ENCODE results near the gene KRTCAP2. TPM values are rescaled to one million over a fixed set of nuclear protein-coding genes. Genes with fewer than 3 reads are reported as not detected.
"Not testable (repeated sequence)": the region's sequence is repeated elsewhere in the genome, so short reads cannot be mapped to it uniquely, and the experiment has no call there.

KRTCAP2 gene
- polyA plus RNA-seq (ENCODE audit: insufficient read length in 12 of 12), result 100 to 1,000 TPM in 5 of 12 donors, 10 to 100 TPM in 6, not detected in 1; 59.2 to 147 (median 99.7) TPM
- long read RNA-seq, donor 1, transcript KRTCAP2-201 (5 exons, 552 nt), result major isoform, 105 of 221 reads
- long read RNA-seq, donor 1, transcript KRTCAP2-206 (4 exons, 785 nt), result minor isoform, 102 of 221 reads
- long read RNA-seq, donor 1, partial matches to known transcripts, result 12 of 221 reads
- long read RNA-seq, donor 1, other reads (novel, unspliced or antisense), result 0 of 221 reads
- long read RNA-seq, donor 2, transcript KRTCAP2-206 (4 exons, 785 nt), result minor isoform, 55 of 116 reads
- long read RNA-seq, donor 2, transcript KRTCAP2-201 (5 exons, 552 nt), result major isoform, 61 of 116 reads
- long read RNA-seq, donor 2, partial matches to known transcripts, result 0 of 116 reads
- long read RNA-seq, donor 2, other reads (novel, unspliced or antisense), result 0 of 116 reads
- long read RNA-seq, donor 3, transcript KRTCAP2-206 (4 exons, 785 nt), result major isoform, 43 of 71 reads
- long read RNA-seq, donor 3, transcript KRTCAP2-201 (5 exons, 552 nt), result minor isoform, 21 of 71 reads
- long read RNA-seq, donor 3, partial matches to known transcripts, result 6 of 71 reads
- long read RNA-seq, donor 3, other reads (novel, unspliced or antisense), result 0 of 71 reads
- long read RNA-seq, donor 4, transcript KRTCAP2-201 (5 exons, 552 nt), result minor isoform, 23 of 52 reads
- long read RNA-seq, donor 4, transcript KRTCAP2-206 (4 exons, 785 nt), result major isoform, 29 of 52 reads
- long read RNA-seq, donor 4, partial matches to known transcripts, result 0 of 52 reads
- long read RNA-seq, donor 4, other reads (novel, unspliced or antisense), result 0 of 52 reads
- long read RNA-seq, donor 5, transcript KRTCAP2-201 (5 exons, 552 nt), result minor isoform, 60 of 151 reads
- long read RNA-seq, donor 5, transcript KRTCAP2-206 (4 exons, 785 nt), result major isoform, 90 of 151 reads
- long read RNA-seq, donor 5, partial matches to known transcripts, result 0 of 151 reads
- long read RNA-seq, donor 5, other reads (novel, unspliced or antisense), result 0 of 151 reads
- long read RNA-seq, donor 6, transcript KRTCAP2-206 (4 exons, 785 nt), result major isoform, 47 of 64 reads
- long read RNA-seq, donor 6, transcript KRTCAP2-201 (5 exons, 552 nt), result minor isoform, 16 of 64 reads
- long read RNA-seq, donor 6, partial matches to known transcripts, result 0 of 64 reads
- long read RNA-seq, donor 6, other reads (novel, unspliced or antisense), result 0 of 64 reads
- long read RNA-seq, donor 7, transcript KRTCAP2-206 (4 exons, 785 nt), result major isoform, 27 of 58 reads
- long read RNA-seq, donor 7, transcript KRTCAP2-201 (5 exons, 552 nt), result minor isoform, 23 of 58 reads
- long read RNA-seq, donor 7, partial matches to known transcripts, result 6 of 58 reads
- long read RNA-seq, donor 7, other reads (novel, unspliced or antisense), result 0 of 58 reads
- long read RNA-seq, donor 8, transcript KRTCAP2-201 (5 exons, 552 nt), result minor isoform, 51 of 132 reads
- long read RNA-seq, donor 8, transcript KRTCAP2-206 (4 exons, 785 nt), result major isoform, 81 of 132 reads
- long read RNA-seq, donor 8, partial matches to known transcripts, result 0 of 132 reads
- long read RNA-seq, donor 8, other reads (novel, unspliced or antisense), result 0 of 132 reads
- long read RNA-seq, donor 9, transcript KRTCAP2-206 (4 exons, 785 nt), result minor isoform, 35 of 86 reads
- long read RNA-seq, donor 9, transcript KRTCAP2-201 (5 exons, 552 nt), result major isoform, 49 of 86 reads
- long read RNA-seq, donor 9, partial matches to known transcripts, result 0 of 86 reads
- long read RNA-seq, donor 9, other reads (novel, unspliced or antisense), result 0 of 86 reads
- long read RNA-seq, donor 10, transcript KRTCAP2-201 (5 exons, 552 nt), result minor isoform, 52 of 138 reads
- long read RNA-seq, donor 10, transcript KRTCAP2-206 (4 exons, 785 nt), result major isoform, 78 of 138 reads
- long read RNA-seq, donor 10, partial matches to known transcripts, result 5 of 138 reads
- long read RNA-seq, donor 10, other reads (novel, unspliced or antisense), result 0 of 138 reads
- long read RNA-seq, donor 11, transcript KRTCAP2-201 (5 exons, 552 nt), result minor isoform, 61 of 143 reads
- long read RNA-seq, donor 11, transcript KRTCAP2-206 (4 exons, 785 nt), result major isoform, 78 of 143 reads
- long read RNA-seq, donor 11, partial matches to known transcripts, result 0 of 143 reads
- long read RNA-seq, donor 11, other reads (novel, unspliced or antisense), result 0 of 143 reads

DNA sequence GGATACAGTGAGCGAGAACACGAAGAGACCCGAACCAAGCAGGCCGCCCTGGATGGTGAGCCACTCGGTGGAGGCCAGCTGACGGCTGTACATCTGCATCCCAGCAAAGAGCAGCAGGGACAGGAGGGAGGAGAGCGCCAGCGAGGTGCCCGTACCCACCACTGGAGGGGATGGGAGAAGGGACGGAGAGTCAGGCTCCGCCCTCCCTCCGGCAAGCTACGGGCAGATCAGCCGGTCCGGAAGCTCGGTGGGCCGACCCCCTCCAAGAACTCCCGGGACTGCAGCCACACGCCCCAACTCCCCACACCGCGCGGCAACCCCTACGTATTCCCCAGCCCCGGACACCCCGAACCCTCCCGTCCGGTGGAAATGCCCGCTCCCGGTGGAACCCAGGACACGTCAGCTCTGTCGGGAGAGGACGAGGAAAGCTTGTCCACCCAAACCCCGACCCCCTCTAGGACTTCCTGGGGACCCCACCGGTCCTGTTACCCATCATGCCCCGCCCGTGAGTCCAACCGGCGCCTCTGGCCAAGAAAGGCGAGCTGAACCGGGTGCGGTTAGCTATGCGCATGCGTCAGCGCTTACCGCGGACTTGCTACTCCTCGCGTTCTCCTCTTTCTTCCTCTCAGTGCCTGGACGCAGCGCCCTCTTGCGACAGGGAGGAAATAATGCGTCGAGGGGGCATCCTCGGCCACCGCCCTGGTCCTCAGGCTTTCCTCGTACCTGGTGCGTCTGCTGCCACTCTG, at the start of gene KRTCAP2:
KRTCAP2 (minus strand) TSS at position 573 of the 746 bp plus-strand sequence; CDS start at position 493, 80 bp downstream.
- peak; percentile 96 for DNase-seq

DNA sequence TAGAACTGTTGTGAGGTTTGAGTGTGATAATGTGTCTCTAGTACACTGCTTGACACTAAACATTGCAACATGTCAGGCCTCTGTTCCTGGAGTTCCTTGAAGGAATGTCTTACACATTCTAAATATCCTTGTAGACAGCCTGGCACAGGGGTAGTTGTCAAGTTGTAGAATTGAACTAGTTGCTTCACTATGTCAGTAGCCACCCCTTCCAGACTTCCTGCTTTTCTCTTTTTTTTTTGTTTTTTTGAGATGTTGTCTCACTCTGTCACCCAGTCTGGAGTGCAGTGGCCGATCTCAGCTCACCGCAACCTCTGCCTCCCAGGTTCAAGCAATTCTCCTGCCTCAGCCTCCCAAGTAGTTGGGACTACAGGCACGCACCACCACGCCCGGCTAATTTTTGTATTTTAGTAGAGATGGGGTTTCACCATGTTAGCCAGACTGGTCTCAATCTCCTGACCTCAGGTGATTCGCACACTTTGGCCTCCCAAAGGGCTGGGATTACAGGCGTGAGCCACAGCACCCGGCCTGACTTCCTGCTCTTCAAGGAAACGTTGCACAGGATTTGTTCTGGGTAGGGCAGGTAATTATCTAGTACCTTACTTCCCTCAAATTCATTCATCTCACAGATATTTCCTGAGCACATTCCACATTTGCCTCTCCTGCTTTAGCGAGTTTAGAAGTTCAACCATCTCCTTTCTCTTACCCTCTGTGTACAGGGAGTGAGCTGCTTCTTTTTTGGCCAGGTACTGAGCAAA, 47.3 kb upstream of the KRTCAP2 start:
- DNase-seq, result not testable (repeated sequence)

DNA sequence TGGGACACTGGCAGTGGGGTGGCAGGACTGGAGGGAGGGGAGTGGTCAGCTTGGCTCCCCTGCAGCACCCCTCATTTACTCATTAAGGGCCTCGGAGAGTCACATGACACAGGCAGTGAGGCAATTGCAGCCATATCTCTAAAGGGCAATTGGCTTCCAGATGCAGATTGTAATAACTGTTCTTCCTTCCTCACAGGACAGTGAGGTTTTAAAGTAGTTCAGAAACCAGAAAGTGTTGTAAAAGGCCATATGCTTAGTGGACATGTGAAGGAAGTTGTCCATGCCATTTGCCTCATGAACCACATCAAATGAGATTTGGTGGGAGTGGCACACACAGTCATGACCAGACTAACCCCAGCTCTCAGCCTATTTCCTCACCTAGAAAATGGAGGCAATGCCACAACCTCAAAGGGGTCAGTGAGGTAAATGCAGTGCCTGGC, 46.5 kb upstream of the KRTCAP2 start:
- no peak for DNase-seq

DNA sequence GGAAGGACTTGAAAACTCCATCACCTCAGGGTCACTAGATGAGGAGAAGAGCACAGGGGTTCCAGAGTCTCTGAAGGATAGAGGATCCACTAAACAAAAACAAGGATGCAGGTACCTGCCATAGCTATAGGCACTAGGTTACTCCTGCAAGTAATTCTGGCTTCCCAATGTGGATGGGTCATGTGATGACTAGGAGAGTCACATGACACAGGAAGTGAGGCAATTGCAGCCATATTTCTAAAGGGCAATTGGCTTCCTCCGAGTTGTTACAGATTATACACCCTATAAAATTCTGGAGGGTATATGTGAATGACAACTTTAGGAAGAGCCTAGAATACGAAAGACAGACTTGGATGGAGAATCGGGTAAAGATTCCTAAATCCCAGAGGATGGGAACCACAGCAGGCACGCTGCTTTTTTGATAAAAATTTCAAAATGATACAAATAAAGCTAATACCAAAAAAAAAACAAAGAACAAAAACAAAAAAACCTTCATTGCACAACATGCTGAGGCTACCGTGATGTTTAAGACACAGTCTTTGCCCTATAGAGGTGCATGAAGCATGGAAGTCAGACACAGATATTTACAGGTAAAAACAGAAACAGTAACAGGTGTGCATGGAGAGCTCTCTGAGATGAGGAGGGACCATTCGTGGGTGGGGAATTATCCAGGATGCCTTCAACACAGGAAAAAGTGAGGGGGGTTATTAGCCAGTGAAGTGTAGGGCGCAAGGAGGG, 45.9 kb upstream of the KRTCAP2 start:
- DNase-seq, result no peak

DNA sequence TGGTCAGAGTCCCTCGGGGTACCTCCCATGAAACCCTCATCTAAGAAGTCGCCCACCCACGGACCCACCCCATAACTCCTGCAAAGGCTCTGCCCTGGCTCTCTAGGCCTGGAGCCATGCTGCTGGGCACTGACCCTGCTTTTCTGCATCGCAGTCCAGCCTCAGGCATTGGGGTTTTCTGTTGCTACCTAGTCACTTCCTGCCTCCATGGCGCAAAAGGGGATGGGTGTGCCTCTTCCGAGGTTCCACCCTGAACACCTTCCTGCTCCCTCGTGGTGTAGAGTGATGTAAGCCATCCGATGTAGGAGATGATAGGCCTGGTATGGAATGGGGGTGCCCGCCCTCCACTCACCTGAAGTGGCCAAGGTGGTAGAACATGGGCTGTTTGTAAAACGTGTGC, 41.6 kb upstream of the KRTCAP2 start:
- DNase-seq, result not testable (repeated sequence)

DNA sequence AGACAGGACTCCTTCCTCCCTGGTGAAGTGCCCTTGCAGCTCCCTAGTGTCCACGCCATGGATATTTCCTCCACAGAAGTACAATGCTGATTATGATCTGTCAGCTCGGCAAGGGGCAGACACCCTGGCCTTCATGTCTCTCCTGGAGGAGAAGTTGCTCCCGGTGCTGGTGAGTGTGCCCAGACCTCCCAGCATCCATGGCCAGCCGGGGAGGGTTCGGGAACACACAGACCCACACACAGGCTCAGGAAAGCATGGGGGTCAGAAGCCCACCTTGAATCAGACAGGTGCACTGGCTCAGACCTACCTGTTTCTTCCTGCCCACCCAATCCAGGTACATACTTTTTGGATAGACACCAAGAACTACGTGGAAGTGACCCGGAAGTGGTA, 38.9 kb upstream of the KRTCAP2 start:
- DNase-seq, result not testable (repeated sequence)

DNA sequence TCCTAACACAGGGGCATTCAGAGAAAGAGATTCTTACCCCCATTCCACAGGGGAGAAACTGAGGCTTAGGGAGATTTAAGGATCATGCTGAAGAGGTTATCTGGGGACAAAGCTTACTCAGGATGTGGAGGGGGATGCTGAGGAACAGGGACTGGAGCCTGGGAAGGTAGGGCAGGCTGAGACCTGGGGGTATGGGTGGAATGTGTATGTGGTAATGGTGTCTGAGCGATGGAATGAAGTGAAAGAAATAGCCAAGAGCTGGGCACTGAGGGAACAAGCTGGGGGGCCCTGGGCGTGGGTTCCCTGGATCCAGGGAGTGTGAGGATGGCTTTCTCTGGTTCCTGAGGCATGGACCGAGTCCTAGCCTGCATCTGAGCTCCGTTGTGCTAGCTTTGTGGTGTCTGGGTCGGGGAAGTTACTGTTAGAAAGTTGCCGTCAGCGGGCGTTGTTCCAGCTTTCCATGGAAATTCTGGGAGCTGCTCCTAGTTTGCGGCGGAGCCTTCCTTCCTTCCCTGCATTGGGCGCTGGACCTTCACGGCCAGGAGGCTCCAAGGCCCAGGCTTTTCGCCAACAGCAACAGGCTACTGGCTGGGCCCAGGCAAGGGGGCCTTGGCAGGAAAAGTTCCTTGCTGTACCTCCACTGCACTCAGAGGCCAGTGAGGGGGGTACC, 38.4 kb upstream of the KRTCAP2 start:
- DNase-seq, result peak; percentile 80

DNA sequence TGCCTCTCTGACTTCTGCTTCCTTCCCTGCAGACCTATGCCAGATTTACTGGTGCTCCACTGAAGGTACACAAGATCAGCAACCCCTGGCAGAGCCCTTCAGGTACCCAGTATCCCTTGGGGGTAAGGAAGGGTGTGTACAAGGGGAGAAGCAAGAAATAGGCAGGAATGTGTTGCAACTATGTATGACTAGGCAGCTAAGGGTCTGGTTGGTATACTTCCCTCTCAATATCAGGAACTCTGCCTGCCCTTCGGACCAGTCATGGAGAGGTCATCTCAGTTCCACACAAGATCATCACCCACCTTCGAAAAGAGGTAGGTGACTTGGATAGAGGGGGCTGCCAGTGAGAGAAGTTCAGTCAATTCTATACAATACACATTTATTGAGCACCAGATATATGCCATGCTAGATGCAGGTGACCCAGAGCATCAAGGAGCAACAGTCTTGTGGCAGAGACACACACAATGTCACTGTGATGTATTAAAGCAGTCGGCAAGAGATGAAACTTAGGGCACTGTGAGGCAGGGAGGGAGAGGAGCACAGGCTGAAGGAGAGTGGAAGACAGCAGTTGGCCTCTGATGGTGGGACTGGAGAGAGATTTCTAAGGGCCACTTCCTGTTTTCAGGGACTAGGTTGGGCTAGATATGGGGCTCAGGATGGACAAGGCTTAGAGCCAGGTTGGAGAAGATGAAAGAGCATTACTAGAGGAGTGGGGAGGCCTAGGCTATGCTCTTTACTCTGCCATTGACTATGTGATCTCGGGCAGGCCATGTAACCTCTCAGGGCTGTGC, 37.4 kb upstream of the KRTCAP2 start:
- no peak for DNase-seq

DNA sequence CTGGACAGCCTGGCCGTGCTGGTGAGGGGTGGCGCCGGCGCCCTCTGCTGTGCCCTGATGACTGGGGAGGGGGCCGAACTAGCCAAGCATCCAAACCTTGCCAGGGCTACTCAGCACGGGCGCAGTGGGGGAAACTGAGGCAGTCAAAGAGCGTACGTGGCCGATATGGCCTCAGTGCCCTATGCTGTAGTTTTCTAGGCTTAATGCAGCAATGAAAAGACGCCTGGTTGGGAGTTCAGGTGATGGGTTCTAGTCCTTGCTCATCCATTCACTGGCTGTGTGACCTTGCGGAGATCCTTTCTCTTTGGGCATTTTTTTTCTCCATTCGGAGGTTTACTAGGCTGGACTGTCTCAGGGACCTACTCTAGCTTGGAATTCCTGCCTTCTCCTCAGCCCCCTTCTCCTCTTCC, 36.2 kb upstream of the KRTCAP2 start:
- DNase-seq, result no peak

DNA sequence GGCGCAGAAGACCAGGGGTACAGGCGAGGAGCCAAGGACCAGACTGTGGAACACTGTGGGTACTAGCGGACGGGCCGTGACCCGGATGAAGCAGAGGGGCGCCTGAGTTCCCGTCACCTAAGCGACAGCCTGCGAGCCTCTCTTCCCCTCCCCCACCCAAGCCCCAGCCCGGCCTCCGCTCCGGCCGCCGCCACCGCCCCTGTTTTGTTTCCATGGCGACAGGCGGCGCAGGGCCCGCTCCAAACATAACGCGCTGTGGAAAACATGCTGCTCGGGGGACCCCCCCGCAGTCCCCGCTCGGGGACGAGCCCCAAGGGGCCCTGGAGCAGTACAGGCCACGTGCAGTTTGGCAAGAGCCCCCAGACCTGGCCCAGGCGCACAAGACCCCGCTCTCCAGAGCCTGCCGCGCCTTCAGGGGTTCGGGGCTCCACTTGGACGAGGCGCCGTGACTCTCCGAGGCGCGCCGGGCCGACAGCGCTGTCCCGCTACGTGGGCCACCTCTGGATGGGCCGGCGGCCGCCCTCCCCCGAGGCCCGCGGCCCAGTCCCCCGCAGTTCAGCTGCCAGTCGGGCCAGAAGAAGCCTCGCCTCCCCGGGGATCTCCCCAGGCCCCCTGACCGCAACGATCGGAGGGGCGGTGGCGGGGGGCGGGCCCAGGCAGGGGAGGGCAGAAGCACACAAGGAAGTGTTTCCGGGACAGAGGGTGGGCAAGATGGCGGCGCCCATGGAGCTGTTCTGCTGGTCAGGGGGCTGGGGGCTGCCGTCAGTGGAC, 35.6 kb upstream of the KRTCAP2 start, which contains the start of gene MTX1:
MTX1 (plus strand) TSS at position 155 of the 771 bp plus-strand sequence; CDS start at position 265, 110 bp downstream.
- DNase-seq, result peak; percentile 95

DNA sequence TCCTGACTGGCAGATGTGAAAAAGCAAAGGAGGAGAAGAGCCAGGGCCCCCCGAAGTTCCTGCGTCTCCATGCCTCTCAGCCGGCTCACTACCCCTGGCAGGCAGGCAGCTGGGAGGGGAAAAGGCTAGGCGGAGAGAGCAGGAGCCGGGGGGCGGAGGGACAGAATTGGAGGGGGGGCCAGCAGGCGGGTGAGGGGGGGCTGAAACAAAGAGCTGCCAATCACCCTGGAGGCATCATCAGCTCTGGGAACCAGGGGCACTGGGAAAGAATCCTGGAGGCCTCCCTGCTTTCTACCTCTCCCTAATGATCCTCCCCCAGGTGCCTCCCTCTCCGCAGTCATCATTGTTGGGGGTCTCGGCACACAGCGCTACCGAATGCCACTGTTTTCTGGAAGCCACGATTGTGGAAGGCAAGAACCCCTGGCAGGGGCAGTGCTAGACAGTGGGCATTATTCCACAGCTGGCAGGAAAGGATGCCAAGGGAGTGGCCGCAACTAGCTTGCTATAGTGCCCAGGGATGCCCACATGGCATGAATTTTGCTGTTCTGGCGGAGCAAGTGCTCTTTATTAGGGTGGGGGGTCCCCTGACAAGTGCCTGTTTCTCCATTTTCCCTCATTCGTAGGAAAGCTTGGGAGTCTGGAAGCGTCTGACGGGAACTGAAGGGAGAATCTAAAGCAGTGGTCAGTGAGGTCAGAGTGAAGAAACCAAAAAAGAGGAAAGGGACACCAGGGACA, 34.9 kb upstream of the KRTCAP2 start, which contains the start of gene THBS3:
THBS3 (minus strand) TSS at position 92 of the 735 bp plus-strand sequence; CDS start at position 71, 21 bp downstream.
- peak; percentile 77 for DNase-seq

DNA sequence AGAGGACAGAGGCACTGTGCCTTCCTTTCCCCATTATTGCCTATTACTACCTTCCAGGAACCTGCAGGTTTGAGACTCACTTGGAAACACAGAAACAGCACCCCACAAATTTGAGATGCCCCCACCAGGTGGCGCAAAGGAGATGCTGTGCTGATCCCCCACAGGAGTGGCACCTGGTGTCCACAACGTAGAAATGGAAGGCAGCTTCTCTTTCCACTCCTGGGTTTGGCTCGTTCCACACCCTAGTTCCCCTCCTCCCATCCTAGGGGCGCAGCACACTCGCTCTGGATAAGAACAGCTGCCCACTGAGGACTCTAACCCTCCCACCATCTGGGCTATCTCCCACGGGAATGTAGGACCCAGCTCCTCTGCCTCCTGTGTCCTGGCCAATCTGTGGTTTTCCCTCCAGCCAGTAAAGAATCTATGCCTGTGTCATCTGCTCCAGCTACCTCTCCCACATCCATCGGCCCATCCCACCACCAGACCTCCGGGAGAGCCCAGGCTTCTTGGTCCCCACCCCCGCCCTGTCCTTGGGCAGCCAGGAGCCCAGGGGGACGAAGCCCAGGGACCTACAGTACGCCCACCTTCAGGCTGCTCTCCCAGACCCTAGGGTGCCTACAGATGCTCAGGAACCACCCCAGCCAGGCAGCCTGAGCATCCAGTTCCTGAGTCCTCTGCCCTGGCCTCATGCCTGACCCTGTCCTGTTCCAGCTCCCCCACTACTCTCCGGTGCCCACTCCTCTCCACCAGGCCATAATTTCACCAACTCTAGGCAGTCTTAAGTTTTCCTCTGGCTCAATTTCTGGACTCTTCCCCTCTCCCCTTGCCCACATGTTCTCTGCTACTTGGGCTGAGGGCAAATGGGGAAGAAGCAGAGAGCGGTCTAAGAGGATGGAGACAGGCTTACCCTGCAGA, 34.0 kb upstream of the KRTCAP2 start:
- peak; percentile 85 for DNase-seq
